GM12892 (cell line): ENCODE measurements around the gene BLOC1S1.

Experiments
- POLR2A ChIP-seq: IDR thresholded peaks from 2 replicates; pipeline ENCODE4 v1.6.1; 2011; ENCODE audit warnings: low read depth, low read length, control low read depth
- POLR2AphosphoS5 ChIP-seq: IDR thresholded peaks from 2 replicates; pipeline ENCODE4 v1.6.1; 2011; ENCODE audit warnings: low read depth, low read length, control low read depth

- TF ChIP-seq POLR2A (peak; percentile 31; the same call in 1 of the 2 replicates), POLR2AphosphoS5 (no peak)
Observed at GRCh38 chr12:55723516-55724225, 7.8 kb downstream of the BLOC1S1 start.
